GM19463 (cell line): ENCODE results near the gene FOXP1.
A peak's percentile ranks its signal among the peaks of the same experiment; 100 is the strongest.
"Not testable (repeated sequence)": the region's sequence is repeated elsewhere in the genome, so short reads cannot be mapped to it uniquely, and the experiment has no call there.

ENCODE experiments used
- ATAC-seq: cut with Tn5 transposase; IDR thresholded peaks from one replicate; pipeline ENCODE4 v1.9.1; 2021; ENCODE audit warnings: mild to moderate bottlenecking, moderate library complexity; ENCODE audit not compliant: unreplicated experiment

The FOXP1 gene

DNA sequence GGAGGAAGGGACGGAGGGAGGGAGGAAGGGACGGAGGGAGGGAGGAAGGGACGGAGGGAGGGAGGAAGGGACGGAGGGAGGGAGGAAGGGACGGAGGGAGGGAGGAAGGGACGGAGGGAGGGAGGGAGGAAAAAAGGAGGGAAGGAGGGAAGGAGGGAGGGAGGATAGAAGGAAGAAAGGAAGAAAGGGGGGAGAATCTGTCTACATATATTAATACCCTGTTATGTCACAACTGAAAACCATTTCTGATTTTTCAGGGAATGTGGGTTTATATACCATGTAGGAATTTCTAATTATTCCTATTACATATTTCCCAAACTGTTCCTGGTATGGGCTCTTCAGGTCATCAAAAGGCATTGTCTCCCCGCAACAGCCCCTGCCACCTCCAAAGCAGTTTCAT is 147.7 kb downstream of the FOXP1 start:
- not testable (repeated sequence) for ATAC-seq

DNA sequence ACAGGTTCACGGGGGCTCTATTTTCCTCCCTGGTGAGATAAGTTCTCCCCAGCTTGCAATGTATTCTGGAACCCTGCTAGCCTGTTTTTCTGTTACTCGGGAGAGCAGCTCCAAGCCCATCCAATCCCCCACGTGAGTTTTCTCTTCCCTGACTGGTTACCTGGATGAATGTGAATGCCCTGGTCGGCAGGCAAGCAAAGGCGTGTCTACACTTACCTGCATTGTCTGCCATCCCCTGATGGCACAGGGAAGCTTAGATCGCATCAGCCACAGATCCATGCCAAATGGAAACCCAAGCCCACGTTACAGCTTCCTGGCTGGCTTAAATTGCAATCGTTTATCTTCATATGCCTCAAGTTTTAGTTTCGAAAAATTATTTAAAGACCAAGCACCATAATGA is 149.9 kb downstream of the FOXP1 start:
- ATAC-seq = no peak

DNA sequence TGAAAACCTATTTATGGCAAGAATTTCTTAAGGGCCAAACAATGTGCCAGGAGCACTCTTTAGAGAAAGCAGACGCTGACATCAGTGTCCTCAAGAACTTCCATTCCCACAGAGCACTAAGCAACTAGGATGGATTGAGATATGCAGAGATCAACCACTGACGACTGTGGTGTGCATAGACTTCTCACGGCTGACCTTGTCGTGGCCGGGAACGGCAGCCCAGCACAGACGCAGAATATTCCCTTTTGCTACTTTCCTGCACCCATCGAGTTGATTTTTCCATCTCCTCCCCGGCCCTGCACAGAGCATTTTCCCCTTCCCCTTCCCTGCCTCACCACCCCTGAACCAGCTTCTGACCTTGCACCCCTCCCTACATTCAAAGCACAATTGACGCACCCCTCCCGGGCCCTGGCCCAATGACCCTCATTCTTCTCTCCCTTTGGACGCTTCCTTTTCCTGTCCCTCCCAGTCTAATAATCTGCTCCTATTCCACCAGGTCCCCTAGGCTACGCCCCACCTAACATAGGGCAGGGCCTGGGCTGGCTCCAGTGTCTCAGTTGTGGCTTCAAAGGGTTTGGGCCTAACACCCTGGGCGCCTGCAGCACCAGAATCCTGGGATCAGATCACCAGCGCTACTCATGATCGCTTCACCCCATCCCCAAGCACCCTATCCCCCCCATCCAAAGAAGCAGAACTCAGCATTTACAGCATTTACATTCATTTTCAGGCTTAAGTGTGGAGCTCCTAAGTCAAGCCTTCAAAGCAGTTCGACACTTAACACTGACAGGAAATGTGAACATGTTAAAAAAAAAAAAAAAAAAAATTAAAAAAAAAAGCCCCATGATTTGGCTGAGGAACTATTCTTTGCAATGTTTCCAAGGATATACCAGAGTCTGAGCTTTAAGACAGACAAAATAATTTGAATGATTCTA is 151.2 kb downstream of the FOXP1 start:
- no peak for ATAC-seq

DNA sequence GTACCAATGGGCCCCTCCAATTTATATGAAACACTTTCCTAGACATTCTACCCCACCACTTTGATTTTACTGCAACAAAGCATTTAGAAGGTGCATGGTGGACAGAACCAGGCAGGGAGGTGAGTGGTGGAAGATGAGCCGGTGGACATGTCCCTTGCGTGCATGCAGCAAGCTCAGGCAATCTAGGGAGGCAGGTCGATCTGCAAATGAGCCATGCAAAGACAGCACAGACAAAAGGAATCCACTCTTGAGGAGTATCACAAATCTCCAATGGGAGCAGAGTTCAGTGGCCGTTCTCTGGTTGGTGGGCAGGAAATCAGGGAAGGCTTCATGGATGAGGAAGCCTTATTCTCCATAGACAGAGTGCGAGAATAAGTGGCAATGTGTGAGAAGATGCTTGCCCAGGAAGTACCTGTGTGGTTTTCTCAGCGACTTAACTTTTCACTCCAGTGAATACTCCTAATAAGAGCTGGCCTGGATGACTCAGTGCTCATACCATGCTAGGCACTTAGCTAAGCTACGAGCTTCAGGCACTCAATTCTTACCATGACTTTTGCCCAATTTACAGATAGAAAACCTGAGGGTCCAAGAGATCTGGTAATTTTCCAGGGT is 152.5 kb downstream of the FOXP1 start:
- ATAC-seq = no peak

DNA sequence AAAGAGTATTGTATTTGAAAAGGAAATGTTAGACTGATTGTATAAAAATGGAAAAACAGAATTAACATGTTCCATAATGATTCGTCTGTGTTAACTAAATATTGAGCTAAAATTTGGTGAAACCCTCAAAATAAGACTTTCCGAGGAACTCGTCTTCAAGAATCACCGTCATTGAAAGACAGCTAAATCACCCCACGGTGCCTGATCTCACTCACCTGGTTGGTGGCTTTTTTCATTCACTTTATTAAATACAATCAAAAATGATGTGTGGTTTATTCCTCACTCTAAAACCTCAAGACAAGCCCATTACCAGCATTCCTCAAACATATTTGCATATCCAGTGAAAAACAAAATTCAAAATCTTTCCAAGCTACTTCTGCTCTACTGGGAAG is 153.9 kb downstream of the FOXP1 start:
- no peak for ATAC-seq

DNA sequence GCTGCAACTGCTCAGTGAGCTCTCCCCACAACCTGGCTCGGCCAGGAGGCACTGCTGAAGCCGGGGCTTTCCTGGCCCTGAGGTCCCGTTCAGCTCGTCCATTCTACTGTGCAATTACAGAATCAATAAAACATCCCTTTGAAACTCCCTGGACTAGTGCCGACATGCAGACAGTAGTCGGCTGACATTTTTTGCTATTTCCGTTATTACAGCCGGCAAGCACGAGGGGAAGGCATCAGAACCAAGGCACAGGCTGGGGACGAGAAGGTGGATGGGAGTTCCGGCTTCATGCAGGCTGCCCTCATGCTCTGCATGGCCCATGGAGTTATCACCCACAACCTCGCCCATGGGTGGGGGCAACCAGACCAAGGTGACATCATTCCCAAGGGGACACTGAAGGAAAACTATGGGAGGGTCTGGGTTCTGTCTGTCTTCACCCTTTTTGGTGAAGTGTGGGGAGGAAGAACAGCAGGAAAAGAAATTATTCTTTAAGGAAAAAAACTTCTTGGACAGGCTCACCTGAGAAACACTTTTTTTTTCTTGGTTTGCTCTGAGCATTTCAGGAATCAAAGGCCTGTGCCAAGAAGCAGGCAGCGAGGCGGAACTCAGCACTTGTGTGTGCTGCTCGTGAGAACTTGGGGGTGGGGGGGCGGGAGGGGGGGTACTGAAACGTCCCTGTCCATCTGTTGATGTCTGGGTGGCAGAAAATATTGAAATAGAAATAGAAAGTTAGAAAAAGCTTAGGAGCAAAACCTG is 154.5 kb downstream of the FOXP1 start:
- ATAC-seq = peak; percentile 46

DNA sequence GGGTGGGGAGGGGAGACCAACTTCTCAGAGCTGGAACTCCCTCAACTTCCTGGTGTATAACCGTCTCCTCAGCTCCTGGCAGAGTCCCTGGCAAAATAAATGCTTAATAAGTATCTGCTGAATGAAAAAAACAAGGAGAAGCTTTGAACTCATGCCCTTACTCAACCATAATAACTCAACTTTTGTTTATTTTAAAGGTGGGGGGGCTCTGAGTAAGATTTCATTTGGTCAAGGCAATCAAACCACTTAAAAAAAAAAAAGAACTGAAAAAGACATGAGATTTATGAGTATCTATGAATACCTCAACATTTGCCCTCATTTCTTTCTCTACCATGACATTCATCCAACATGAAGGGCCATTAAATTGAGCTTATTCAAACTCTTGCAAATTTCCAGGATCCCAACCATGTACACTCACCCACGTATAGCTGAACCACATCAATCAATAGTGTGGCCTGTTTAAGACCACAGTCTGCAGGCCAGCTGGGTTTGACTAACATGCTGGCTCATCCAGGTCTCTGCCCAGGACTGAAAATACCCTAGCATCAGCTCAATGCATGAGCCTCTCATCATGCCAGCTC is 157.9 kb downstream of the FOXP1 start:
- no peak for ATAC-seq

DNA sequence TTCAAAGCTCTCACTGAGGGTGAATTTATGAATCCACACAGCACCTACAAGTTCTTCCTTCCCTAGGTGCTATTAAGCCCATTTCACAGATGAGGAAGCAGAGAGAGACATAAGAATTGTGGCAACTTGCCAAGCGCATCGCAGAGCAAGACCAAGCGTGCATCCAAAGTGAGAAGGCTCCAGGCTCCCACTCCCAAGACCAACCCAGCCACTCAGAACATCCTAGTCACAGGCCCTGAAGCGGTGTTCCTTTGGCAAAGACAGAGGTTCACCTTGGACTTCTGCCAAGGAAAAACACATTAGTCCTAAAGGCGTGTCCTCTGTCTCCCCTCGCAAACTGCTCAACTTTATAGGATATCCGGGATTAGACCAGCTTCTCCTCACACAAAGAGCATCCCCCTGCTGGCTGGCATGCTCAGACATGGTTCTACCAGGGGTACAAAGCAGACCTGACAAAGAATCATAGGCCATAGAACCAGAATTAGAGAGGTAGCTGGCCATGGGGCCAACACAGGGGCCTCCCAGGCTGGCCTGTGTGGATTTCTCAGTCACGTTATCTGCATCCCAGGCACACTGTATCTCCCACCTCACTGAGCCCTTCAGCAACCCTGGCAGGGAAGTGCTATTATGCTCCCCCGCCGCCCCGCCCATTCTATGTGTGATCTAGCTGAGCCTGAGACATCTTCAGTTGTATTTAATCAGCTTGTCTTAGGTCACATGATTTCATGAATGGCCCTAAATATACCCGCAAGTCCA is 160.2 kb downstream of the FOXP1 start:
- ATAC-seq = no peak

DNA sequence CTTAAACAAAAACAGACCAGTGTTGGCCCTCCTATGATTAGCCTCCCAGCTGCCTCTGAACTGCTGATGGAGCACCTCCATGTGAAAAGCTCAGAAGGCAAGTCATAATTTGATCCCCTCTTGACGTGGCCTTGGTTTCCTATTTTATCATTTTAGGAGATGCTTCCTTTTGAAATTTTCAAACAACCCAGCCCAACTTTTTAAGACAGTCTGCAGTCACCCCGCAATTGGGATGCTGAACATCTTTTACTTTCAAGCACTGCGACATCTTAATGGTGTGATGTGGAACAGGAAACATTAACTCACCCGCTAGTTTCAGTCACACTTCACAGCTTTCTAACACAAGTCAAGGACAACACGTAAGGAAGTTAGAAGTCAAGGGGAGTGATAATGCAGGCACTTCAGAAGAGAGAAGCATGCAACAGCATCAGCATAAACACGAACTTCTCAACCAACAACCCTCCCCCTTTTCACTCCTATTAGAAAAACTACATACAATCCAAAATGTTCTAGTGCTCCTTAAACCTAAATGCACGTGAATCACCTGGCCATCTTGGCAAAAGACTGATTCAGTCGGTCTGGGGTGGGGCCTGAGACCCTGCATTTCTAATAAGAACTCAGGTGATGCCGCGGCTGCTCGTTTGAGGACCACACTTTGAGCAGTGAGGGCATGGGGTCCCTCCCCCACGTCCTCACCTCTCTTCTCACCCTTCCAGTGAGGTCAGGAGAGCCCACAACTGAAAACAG is 161.5 kb downstream of the FOXP1 start:
- peak; percentile 90 for ATAC-seq

DNA sequence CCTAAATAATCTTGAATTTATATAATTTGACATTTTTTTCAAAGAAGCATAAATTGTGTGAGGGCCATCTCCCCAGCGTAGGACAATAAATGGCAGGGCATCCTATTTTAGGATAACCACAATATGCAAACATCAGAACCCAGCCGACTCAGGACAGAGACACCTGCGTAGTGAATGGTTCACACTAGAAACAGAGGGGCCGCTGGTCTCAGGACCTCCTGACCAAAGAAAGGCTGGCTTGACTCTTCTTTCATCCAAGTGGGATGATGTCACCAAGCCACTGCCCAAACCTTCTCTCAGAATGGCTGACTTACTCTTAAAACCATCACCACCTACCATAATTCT is 162.1 kb downstream of the FOXP1 start:
- peak; percentile 38 for ATAC-seq

DNA sequence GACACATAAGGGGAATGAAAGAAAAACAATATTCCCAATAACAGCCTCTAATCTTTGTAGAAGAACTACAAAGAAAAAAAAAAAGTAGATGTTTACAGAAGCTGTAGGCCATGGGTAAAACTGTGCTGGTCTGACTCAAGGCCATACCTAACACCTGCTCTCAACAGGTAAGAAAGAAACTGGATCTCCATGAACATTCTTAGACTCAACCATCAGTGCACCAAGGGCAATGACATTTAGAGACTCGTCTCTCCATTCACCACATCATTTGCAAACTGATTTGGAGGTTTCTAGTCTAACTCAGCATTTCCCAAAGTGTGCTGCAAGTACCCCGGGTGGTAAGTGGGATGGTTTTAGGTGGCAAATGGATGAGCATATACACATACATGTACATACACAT is 164.2 kb downstream of the FOXP1 start:
- ATAC-seq = no peak

DNA sequence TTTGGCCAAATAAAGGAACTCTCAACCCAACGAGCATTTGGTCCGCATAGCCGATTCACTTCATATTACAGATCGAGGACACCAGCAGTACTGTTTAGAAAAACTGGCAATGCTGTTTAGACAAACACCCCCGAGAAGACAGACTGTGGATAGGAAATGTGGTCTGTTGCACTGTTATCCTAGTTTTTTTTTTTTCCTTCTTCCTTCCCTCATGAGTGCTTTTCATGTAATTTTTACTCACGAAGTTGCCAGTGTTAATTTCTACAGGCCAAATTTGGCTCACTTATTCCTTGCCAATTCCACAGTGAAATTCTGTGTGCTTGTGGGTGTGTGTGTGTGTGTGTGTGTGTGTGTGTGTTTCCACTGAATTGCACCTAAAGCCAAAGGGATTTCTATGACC is 165.7 kb downstream of the FOXP1 start:
- ATAC-seq = no peak

DNA sequence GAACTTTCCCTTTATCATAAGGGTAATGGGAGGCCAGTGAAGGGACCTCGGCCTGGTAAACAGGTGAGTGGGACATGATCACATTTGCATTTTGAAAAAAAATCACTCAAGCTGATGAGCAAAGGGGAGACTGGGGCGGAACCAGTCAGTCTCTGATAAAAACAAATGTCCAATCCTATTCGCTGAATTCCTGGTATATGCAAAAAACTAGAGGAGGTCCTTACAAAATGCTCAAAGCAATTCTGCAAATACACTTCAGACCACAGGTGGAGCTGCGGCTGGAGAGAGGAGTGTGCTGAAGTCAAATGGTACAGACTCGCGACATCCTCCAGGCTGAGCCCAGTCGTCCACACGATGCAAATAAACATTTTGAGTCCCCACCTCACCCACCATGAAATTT is 166.7 kb downstream of the FOXP1 start:
- no peak for ATAC-seq

DNA sequence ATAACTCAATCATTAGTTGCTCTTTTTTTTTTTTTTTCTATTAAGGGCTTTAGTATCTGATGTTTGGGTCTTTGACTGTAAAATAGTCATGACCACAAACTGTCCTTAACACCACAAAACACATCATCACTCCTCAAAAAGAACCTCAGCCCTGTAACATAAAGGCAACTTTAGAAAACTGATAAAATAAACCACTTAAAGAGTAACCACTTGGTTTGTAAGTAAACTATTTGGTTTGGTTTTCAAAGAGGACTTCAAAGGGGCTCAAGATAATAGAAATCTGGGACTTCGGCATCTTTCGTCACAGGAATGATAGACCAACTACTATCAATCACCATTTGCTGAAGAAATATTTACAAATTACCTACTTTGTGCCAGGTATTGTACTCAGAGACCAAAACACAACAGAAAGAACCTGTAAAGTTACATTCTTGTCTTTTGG is 167.8 kb downstream of the FOXP1 start:
- ATAC-seq = no peak

DNA sequence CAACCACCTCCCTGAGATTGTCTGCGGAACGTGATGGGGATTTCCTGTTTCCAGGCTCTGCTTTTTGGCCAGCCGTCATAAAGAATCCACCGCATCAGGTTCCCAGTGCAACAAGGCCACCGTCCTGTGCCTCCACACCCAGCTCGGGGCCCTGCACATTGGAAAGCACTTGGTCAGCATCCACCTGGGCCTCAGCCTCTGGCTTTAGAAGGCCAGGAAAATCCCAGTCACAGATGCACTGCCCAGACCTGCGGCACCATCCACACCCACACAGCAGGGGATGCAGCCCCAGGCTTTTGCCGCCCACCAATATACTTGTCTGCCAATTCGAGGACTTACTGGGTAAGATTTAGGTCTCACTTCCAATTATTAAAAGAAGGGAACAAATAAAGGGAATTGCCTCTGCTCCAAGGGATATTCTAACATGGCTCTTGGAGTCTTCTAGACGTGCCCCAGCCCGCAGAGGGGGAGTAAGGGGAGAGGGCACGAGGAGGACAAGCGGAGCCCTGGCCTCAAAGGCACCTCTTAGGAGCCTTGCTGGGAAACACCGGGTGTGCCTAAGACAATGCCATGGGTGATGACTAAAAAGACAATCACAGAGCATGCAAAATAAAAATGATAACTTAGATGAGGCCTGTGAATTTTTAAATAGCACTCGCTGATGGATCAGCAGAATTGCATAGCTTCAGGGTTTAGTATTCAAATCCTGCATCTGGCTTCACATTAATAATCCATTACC is 169.2 kb downstream of the FOXP1 start:
- ATAC-seq = no peak

DNA sequence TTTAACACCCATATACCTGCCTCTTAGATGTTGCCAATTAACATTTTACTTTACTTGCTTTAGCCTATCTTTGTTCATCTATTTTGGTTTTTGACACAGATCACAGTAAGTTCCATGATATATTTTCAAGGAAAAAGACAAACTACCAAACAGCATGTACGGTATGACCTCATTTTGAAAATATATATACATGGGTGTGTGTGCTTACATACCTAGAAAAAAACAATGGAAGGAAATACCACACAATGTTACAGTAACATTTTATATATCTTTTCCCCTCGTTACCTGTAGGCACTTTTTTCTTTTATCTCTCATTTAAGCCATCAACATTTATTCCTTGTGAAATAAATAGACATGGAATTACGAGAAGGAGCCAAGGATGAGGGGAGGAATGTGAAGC is 170.0 kb downstream of the FOXP1 start:
- no peak for ATAC-seq

DNA sequence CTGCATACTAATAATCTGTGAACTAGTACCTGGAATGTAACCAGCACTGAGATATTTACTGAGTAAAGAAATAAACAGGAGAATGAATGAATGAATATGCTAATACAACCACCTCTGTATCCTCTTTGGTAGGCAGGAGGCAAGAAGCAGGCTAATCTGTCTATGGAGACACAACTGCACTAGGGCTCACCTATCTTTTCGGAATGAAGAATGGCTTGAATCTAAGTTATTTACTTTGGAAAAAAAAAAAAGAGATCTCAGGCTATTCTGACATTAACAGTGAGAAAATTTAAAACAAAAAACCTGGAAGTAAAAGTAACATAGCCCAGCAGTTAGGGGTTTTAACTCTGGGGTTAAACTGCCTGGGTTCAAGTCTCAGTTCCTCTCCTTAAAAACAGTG is 174.2 kb downstream of the FOXP1 start:
- ATAC-seq = no peak

DNA sequence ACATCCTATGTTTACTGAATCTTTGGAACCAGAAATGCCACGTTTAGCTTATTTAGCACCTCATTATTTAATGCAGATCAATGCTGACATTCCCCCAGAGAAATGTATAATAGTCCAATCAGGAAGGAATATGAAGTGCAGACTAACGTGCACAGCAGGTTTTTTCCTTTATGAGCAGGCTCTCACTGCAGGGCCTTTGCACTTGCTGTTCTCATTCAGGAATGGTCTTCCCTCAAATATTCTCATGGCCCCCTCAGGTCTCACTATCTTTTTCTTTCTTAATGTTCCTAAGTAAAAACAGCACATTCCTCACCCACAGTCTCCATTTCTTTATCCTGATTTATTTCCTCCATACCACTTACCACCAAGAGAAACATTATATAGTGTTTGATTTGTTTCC is 174.6 kb downstream of the FOXP1 start:
- ATAC-seq = no peak

DNA sequence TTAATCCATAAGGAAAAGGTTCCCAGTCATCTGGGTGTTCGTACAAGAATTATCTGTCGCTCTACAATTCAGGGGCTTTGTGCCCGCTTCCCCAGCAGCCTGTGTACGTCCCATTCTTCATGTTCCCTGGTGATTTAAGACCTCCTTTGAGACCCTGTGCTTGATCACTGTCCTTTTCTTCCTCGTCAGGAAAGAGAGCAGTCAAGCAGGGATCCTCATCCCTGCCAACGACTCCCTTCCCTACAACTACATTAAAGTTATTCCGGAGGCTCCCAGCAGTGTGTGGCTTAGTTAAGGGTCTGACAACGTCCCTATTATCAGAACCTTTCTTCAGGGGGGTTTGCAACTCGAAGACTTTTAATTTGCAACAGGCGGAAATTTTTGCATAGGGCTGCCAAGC is 175.7 kb downstream of the FOXP1 start:
- no peak for ATAC-seq
